ENCODE measurements around the gene ANKS1A. TPM values are rescaled to one million over a fixed set of nuclear protein-coding genes. Genes with fewer than 3 reads are reported as not detected.

ANKS1A gene
- polyA plus RNA-seq, 4 donors = 37.4 to 49.0 (median 44.5) TPM

- no peak for DNase-seq (ENCODE audit: low read depth in 4 of 4, low spot score in 3 of 4)
Measured at GRCh38 chr6:35062676-35063574, 173.9 kb downstream of the ANKS1A start.

DNA sequence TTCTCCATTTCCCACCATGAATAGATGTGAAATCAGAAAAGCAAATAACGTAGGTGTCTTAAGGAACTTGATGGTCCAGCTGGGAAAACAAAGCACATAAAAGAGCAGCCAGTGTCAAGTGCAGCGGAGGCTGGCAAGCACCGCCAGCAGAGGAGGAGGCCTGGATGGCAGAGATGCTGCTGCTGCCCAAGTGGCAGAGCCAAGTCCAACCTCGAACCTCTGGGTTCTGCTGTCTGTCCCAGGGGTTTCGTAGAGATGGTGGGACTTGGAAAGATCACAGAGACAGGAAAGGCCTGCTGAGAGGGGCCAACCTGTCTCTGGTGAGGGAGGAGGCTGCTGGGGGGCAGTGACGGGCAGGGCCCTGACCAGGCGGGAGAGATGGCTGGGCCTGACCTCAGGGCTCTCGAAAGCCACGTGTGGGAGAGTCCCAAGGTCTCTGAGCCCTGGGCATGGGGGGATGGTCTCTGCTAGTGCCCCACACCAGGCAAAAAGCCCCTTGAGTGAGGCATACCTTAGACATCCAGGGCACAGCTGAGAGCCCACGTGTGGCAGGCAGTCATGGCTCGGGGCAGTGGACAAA is 174.7 kb downstream of the ANKS1A start:
- no peak for DNase-seq (ENCODE audit: low read depth in 4 of 4, low spot score in 3 of 4)

DNA sequence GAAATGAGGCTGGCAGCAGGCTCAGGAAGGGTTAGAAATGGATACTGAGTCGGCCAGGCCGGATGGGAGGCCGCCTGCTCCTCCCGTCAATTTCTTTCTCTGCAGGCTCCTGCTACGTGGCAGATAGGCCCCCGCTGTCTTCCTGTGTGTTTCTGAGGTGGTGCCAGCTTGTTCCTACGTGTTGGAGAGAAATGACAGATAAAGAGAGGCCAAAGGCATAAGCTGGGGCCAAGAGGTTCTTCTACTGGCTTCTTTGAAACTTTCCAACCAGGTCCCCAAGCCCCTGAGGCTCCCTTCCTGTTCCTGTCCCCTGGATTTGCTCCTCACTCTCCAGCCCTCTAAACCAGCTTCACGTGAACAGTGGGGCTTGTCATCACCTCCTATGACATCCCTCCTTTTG is 175.2 kb downstream of the ANKS1A start:
- no peak for DNase-seq (ENCODE audit: low read depth in 4 of 4, low spot score in 3 of 4)

DNA sequence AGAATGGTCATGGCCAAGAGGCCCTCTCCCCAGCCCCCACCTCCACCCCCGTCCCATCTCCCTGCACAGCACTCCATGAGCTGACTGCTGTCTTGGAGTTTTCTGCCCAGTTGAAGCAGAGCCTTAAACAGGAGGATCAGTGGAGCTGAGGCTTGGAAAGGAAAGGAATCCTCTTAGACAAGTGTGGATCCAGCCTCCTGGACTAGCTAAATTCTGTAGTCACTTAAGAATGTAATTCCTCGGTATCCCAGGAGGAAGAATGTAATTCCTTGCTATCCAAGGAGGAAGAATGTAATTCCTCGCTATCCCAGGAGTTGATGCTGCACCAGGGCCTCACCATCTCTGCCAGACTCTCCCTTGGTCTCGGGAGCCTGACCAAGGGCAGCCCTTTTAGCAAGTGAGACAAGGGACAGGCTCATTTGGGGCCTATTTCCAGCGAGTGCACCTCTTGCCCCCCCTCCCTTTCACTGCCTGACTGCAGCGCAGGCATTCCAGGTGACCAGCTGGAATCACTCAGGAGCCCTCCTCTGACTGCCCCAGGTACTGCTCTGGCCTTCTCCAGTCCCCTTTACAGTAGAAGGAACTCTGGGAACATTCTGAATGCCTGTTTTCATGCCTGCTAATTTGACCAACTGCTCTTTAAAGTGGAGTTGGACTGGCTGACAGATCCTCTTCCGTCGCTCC is 175.8 kb downstream of the ANKS1A start:
- DNase-seq (ENCODE audit: low read depth in 4 of 4, low spot score in 3 of 4) = no peak

- DNase-seq (ENCODE audit: low read depth in 4 of 4, low spot score in 3 of 4) = no peak
Measured at GRCh38 chr6:35065441-35065800, 176.4 kb downstream of the ANKS1A start.

DNA sequence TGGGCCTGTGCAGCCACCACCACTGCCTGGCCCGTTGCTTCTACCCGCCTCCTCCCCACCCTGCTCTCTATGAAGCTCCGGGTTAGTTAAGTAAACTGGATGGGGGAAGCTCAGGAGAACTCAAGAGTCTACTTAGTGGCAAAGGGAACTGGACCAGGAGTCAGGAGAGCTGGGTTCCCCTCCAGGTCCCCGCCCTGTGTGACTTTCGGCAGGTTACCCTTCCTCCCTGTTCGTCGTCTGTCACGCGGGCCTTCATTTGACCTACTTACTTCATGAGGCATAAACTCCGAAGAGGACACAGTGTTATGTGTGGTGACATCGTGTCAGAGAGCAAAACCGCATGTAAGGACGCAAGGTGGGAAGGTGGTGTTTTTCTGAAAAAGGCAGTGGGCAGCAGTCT is 176.8 kb downstream of the ANKS1A start:
- no peak for DNase-seq (ENCODE audit: low read depth in 4 of 4, low spot score in 3 of 4)

- no peak for DNase-seq (ENCODE audit: low read depth in 4 of 4, low spot score in 3 of 4)
Measured at GRCh38 chr6:35067234-35067633, 178.2 kb downstream of the ANKS1A start.

GRCh38 chr6:35068206-35068605 is 179.2 kb downstream of the ANKS1A start:
- no peak for DNase-seq (ENCODE audit: low read depth in 4 of 4, low spot score in 3 of 4)

GRCh38 chr6:35068644-35069043 is 179.6 kb downstream of the ANKS1A start:
- DNase-seq (ENCODE audit: low read depth in 4 of 4, low spot score in 3 of 4) = no peak

DNA sequence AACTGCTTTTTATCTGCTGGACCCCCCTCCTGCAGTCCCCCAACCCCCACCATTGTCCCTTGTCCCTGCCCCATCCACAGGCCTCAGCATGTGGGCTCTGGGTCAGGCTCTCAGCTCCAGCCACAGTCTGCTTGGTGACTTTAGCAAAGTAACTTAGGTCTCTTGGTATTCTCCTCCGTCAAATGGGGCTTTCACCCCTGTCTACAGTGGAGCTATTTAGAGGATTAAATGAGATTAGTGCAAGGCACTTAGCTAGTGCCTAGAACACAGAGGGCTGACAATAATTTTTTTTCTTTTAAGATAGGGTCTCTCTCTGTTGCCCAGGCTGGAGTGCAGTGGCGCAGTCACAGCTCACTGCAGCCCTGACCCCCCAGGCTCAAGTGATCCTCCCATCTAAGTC is 180.2 kb downstream of the ANKS1A start:
- no peak for DNase-seq (ENCODE audit: low read depth in 4 of 4, low spot score in 3 of 4)

DNA sequence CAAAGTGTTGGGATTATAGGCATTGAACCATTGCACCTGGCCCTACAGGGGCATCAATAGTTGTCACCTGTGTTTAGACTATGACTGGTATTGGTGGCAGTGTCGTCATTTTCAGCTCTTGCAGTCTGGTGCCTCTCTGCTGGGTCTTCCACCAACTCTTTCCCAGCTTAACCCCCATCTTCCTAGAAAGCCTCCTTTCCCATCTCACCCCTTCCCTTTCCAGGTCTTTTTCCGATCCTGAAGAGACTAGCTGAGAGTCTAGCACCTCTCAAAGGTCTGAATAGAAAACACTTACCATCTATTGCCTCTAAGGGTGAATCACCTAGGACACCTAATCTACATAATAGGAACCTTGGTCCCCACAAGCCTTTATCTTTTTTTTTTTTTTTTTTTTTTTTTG is 181.1 kb downstream of the ANKS1A start:
- DNase-seq (ENCODE audit: low read depth in 4 of 4, low spot score in 3 of 4) = no peak

- no peak for DNase-seq (ENCODE audit: low read depth in 4 of 4, low spot score in 3 of 4)
Measured at GRCh38 chr6:35071347-35071994, 182.4 kb downstream of the ANKS1A start.

DNA sequence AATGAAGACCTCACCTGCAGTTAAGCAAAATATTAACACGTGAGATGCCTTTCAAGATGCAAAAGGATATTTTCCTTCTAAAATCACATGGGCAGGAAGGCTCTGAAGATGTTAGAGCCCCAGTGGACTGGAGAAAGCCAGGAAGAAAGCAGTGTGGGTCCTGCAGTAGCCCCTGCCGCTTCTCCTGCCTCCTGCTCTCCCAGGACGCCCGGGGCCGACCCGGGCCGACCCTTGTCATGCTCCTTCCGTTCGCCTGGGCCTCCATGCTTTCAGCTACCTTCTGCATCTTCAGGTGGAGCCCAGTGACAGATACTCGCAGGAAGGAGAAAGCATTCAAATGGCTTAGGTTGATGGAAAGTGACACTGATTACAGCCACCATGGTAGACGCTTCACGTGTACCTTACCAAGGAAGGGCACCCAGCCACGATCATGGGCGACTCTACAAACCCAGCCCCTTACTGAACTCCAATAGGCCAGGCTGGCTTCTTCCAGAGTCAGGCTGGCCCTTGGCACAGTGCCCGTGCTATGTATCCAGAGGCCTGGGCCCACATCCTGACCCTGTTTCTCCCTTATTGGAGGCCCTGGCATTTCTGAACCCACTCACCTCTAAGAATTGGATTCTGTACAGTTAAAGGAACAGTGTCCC is 183.1 kb downstream of the ANKS1A start:
- DNase-seq (ENCODE audit: low read depth in 4 of 4, low spot score in 3 of 4) = no peak

DNA sequence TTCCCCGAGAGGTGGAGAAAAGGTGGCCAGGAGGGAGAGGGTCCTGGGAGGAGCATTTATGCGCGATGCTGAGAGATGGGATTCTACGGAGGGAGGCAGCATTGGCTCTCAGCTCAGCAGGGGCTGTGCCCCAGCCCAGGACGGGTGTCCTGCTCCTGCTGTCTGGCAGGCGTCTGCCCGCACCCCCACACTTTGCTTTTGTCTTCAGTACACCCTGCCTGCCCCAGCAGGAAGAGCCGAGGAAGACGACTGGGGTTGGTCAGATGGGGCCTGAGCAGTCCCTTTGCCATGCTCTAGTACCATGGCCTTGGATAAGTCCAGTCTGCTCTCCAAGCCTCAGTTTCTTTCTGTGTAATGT is 183.6 kb downstream of the ANKS1A start:
- no peak for DNase-seq (ENCODE audit: low read depth in 4 of 4, low spot score in 3 of 4)

- DNase-seq (ENCODE audit: low read depth in 4 of 4, low spot score in 3 of 4) = no peak
Measured at GRCh38 chr6:35073211-35073610, 184.2 kb downstream of the ANKS1A start.

- no peak for DNase-seq (ENCODE audit: low read depth in 4 of 4, low spot score in 3 of 4)
Measured at GRCh38 chr6:35073766-35074471, 184.9 kb downstream of the ANKS1A start.

DNA sequence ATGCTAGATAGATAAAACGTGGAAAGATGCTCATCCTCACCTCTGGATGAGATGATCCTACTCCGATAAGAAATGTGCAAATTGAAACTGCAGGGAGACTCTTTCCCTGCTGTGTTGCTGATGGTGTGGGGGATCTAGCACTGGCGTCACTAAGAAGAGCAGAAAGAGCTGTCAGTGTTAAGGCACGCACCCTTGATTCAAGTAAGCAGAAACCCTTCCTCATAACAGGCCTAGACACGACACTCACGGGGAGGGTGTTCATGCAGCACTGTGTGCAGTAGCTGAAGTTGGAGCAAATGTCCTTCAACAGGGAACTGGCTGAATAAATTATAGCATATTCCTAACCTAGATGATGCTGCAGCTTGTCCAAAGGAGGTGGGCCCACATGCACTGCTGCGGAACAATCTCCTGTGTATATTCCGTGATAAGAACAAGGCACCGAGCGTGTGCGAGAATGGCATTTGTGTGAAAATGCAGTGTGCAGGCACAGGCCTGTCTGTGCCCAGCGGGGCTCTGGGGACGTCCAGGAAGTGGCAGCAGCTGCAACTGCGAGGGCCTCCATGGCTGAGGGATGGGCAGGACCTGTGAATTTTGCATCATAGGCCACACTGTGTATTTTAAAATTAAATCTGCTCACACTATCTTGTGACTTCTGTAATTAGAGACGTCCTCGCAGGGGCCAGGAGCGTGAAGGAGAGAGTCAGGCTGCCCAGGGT is 188.1 kb downstream of the ANKS1A start:
- no peak for DNase-seq (ENCODE audit: low read depth in 4 of 4, low spot score in 3 of 4)

- no peak for DNase-seq (ENCODE audit: low read depth in 4 of 4, low spot score in 3 of 4)
Measured at GRCh38 chr6:35077713-35078105, 188.7 kb downstream of the ANKS1A start.

GRCh38 chr6:35078226-35078850 is 189.3 kb downstream of the ANKS1A start:
- DNase-seq (ENCODE audit: low read depth in 4 of 4, low spot score in 3 of 4) = no peak
